GM19467 (cell line): ENCODE data around the gene OSTM1.
"Not testable (repeated sequence)": the region's sequence is repeated elsewhere in the genome, so short reads cannot be mapped to it uniquely, and the experiment has no call there.

Experiments used
- ATAC-seq: cut with Tn5 transposase; IDR thresholded peaks from one replicate; pipeline ENCODE4 v1.9.1; 2021; ENCODE audit warnings: mild to moderate bottlenecking, moderate library complexity; ENCODE audit not compliant: unreplicated experiment

OSTM1 gene

GRCh38 chr6:108027056-108027455, 47.5 kb downstream of the OSTM1 start:
- ATAC-seq, result no peak

GRCh38 chr6:108024427-108025073, 50.0 kb downstream of the OSTM1 start:
- ATAC-seq, result no peak

- no peak for ATAC-seq
Observed at GRCh38 chr6:108020472-108021116, 53.9 kb downstream of the OSTM1 start.

GRCh38 chr6:108016283-108016682, 58.3 kb downstream of the OSTM1 start:
- ATAC-seq, result not testable (repeated sequence)

- ATAC-seq, result no peak
Observed at GRCh38 chr6:108013787-108014439, 60.6 kb downstream of the OSTM1 start.

GRCh38 chr6:108009894-108010293, 64.6 kb downstream of the OSTM1 start:
- ATAC-seq, result no peak

GRCh38 chr6:108009258-108009657, 65.3 kb downstream of the OSTM1 start:
- not testable (repeated sequence) for ATAC-seq

- no peak for ATAC-seq
Observed at GRCh38 chr6:108008363-108008762, 66.2 kb downstream of the OSTM1 start.

- ATAC-seq, result no peak
Observed at GRCh38 chr6:108005961-108006360, 68.6 kb downstream of the OSTM1 start.

- ATAC-seq, result no peak
Observed at GRCh38 chr6:108004861-108005260, 69.7 kb downstream of the OSTM1 start.

GRCh38 chr6:108002365-108003221, 71.9 kb downstream of the OSTM1 start:
- no peak for ATAC-seq

- ATAC-seq, result no peak
Observed at GRCh38 chr6:108001696-108002231, 72.8 kb downstream of the OSTM1 start.

GRCh38 chr6:108000259-108000658, 74.3 kb downstream of the OSTM1 start:
- not testable (repeated sequence) for ATAC-seq

- ATAC-seq, result no peak
Observed at GRCh38 chr6:107999341-107999740, 75.2 kb downstream of the OSTM1 start.

GRCh38 chr6:107991772-107992550, 82.6 kb downstream of the OSTM1 start:
- no peak for ATAC-seq
